ENCODE measurements around the gene SPN.

SPN gene

GRCh38 chr16:29694384-29695195 is 31.5 kb downstream of the SPN start:
- H3K9me3 ChIP-seq (ENCODE audit: control insufficient read depth, insufficient read depth, low read depth, low read length), result no peaks in the 10 kb centered on the region
- H3K27ac ChIP-seq (ENCODE audit: extremely low read depth, low read depth, low read length), result no peak overlapping the region
- H3K4me3 ChIP-seq (ENCODE audit: low read depth, low read length), result no peak overlapping the region
- no peak for TF ChIP-seq ZNF701 (tag by site-specific recombination; IDR thresholded peaks at IDR 0.05)
- no peak for TF ChIP-seq ZSCAN18 (tag by site-specific recombination; IDR thresholded peaks at IDR 0.05)
- TF ChIP-seq ZNF133 (tag by site-specific recombination; IDR thresholded peaks at IDR 0.05), result no peak
- TF ChIP-seq AEBP2 (tag by site-specific recombination; IDR thresholded peaks at IDR 0.05; ENCODE audit: borderline replicate concordance), result no peak
- no peak for TF ChIP-seq ZNF830 (tag by site-specific recombination; IDR thresholded peaks at IDR 0.05; ENCODE audit: low read depth)
- no peak for TF ChIP-seq ZNF629 (tag by site-specific recombination; IDR thresholded peaks at IDR 0.05)
- no peak for TF ChIP-seq ZNF23 (tag by site-specific recombination; IDR thresholded peaks at IDR 0.05; ENCODE audit: borderline replicate concordance)
- no peak for TF ChIP-seq ZNF184 (tag by site-specific recombination; IDR thresholded peaks at IDR 0.05)
- no peak for TF ChIP-seq ZBTB17 (tag by site-specific recombination; IDR thresholded peaks at IDR 0.05)
- TF ChIP-seq ZNF626 (tag by site-specific recombination; IDR thresholded peaks at IDR 0.05), result no peak
- TF ChIP-seq SETDB1 (IDR thresholded peaks at IDR 0.05; ENCODE audit: insufficient read length, low read length), result no peak
- no peak for TF ChIP-seq ZNF473 (tag by site-specific recombination; IDR thresholded peaks at IDR 0.05)
- no peak for TF ChIP-seq ZNF596 (tag by site-specific recombination; IDR thresholded peaks at IDR 0.05)
- TF ChIP-seq ZNF433 (tag by site-specific recombination; IDR thresholded peaks at IDR 0.05; ENCODE audit: low read depth), result no peak
- no peak for TF ChIP-seq ZNF26 (tag by site-specific recombination; IDR thresholded peaks at IDR 0.05)
- no peak for TF ChIP-seq ZNF645 (tag by site-specific recombination; IDR thresholded peaks at IDR 0.05)
- TF ChIP-seq BCL6B (tag by site-specific recombination; IDR thresholded peaks at IDR 0.05), result no peak
- TF ChIP-seq ZNF561 (tag by site-specific recombination; IDR thresholded peaks at IDR 0.05; ENCODE audit: borderline replicate concordance), result no peak
- TF ChIP-seq TSHZ1 (tag by site-specific recombination; IDR thresholded peaks at IDR 0.05; ENCODE audit: borderline replicate concordance), result no peak
- POLR2A ChIA-PET, result interaction anchor here (0.6 to 0.7 kb wide), 2 partner anchors 26 to 1003 kb away, joined by 3 to 4 read pairs; no protein-coding TSS in a partner anchor
- no peaks in the 10 kb centered on the region for H3K4me1 ChIP-seq (ENCODE audit: control insufficient read depth, insufficient read depth, low read length)
- CTCF ChIA-PET, result interaction anchor here (0.6 to 0.7 kb wide), 2 partner anchors 154 to 677 kb away, joined by 3 read pairs; no protein-coding TSS in a partner anchor
- peaks cover 0 to 8% of the 10 kb centered on the region in 2 experiments; a peak in 1 of 3 replicates for H3K36me3 ChIP-seq (ENCODE audit: control insufficient read depth in 2 of 2, insufficient read depth in 1 of 2, low read length in 2 of 2)
